GM12878 (cell line): ENCODE results near the gene CRYGS. TPM values are rescaled to one million over a fixed set of nuclear protein-coding genes. Genes with fewer than 3 reads are reported as not detected.

Experiments used
- ATAC-seq: fragments of 200-7000 bp; cut with Tn5 transposase; 3 replicates; pipeline ENCODE4 v1.9.1; 2020; ENCODE audit warnings: mild to moderate bottlenecking, moderate library complexity
- BruUV-seq: library from RNA; stranded (reverse); fragments of 400-500 nt; replicated peaks from 2 replicates; lab custom pipeline; 2021; lab: Mats Ljungman, UMichigan
- CTCF ChIA-PET: fragments of 300-600 bp; sonication (Branson Sonifier 250); formaldehyde crosslinking; extraction: SDS; loops from one replicate; lab custom pipeline; 2021; ENCODE audit warnings: inconsistent platforms; lab: Yijun Ruan, JAX
- POLR2A ChIA-PET: fragments of 350-600 bp; formaldehyde crosslinking; extraction: SDS; loops from one replicate; lab custom pipeline; 2021; ENCODE audit warnings: inconsistent platforms; lab: Charles Lee
- RAD21 ChIA-PET: fragments of 300-600 bp; sonication (Branson Sonifier 250); formaldehyde crosslinking; loops from one replicate; lab custom pipeline; 2023; ENCODE audit warnings: antibody characterized with exemption; ENCODE audit not compliant: unreplicated experiment; lab: Charles Lee
- SMC1A ChIA-PET: fragments of 300-600 bp; sonication (Branson Sonifier 250); formaldehyde crosslinking; loops from one replicate; lab custom pipeline; 2023; ENCODE audit not compliant: unreplicated experiment, uncharacterized antibody; lab: Charles Lee
- DNase-seq: peaks from one replicate; pipeline ENCODE4 v3.0.0-alpha.2; 2011; ENCODE audit warnings: low read depth, low spot score
- FAIRE-seq: peaks from 3 replicates; lab custom pipeline; 2011; peaks lifted over from hg19 to GRCh38; lab: Jason Lieb, UNC
- H2AFZ ChIP-seq: 2 replicates; pipeline ENCODE4 v1.6.0; 2011; ENCODE audit warnings: low read depth, low read length, control low read depth; ENCODE audit not compliant: control insufficient read depth
- H3K27ac ChIP-seq: 2 replicates; pipeline ENCODE4 v1.5.1; 2011; ENCODE audit warnings: control low read depth; ENCODE audit not compliant: control insufficient read depth, insufficient read depth
- H3K27me3 ChIP-seq, 2 experiments: replicated peaks in 1 of 2; 2 replicates each; pipeline versions ENCODE4 v1.6.0 to v1.6.1; 2011; ENCODE audit warnings: low read length in 1 of 2; ENCODE audit not compliant: control insufficient read depth in 2 of 2, insufficient read depth in 2 of 2
- H3K36me3 ChIP-seq, 2 experiments: 2 replicates each; pipeline ENCODE4 v1.5.1; 2011; ENCODE audit warnings: low read length in 1 of 2; ENCODE audit not compliant: control insufficient read depth in 2 of 2, insufficient read depth in 2 of 2
- H3K4me1 ChIP-seq: 2 replicates; pipeline ENCODE4 v1.6.1; 2011; ENCODE audit warnings: mild to moderate bottlenecking, low read length, moderate library complexity, mixed read lengths; ENCODE audit not compliant: control insufficient read depth, insufficient read depth
- H3K4me2 ChIP-seq: 2 replicates; pipeline ENCODE4 v1.6.0; 2011; ENCODE audit warnings: control low read depth; ENCODE audit not compliant: control insufficient read depth, insufficient read depth
- H3K4me3 ChIP-seq: fragments of 200-600 bp; sonication (generic); 2 replicates; pipeline ENCODE4 v1.5.1; 2016
- H3K79me2 ChIP-seq: 2 replicates; pipeline ENCODE4 v1.6.0; 2011; ENCODE audit warnings: low read length; ENCODE audit not compliant: control insufficient read depth, insufficient read depth
- H3K9ac ChIP-seq: 2 replicates; pipeline ENCODE4 v1.8.0; 2011; ENCODE audit warnings: low read length, control low read depth, mixed read lengths; ENCODE audit not compliant: control insufficient read depth, insufficient read depth
- H3K9me3 ChIP-seq: replicated peaks from 3 replicates; pipeline ENCODE4 v1.5.1; 2011; ENCODE audit warnings: mild to moderate bottlenecking, low read length; ENCODE audit not compliant: control insufficient read depth, insufficient read depth
- H4K20me1 ChIP-seq: 2 replicates; pipeline ENCODE4 v1.6.0; 2011; ENCODE audit not compliant: control insufficient read depth, insufficient read depth
- ASH2L ChIP-seq: fragments of 300-600, 200-600 bp; sonication (generic); IDR thresholded peaks from 2 replicates; pipeline ENCODE4 v1.6.1; 2017; ENCODE audit warnings: low read depth, mild to moderate bottlenecking, borderline replicate concordance
- BRCA1 ChIP-seq: IDR thresholded peaks from 2 replicates; pipeline ENCODE4 v1.6.1; 2011; ENCODE audit warnings: low read depth, low read length, improper control_type of control experiment
- CHD4 ChIP-seq: fragments of 200-600 bp; sonication (generic); IDR thresholded peaks from 2 replicates; pipeline ENCODE4 v1.6.1; 2016; ENCODE audit warnings: mild to moderate bottlenecking
- CREB1 ChIP-seq: IDR thresholded peaks from 2 replicates; pipeline ENCODE4 v1.6.1; 2012; ENCODE audit warnings: low read depth, mild to moderate bottlenecking, inconsistent platforms
- CREM ChIP-seq: IDR thresholded peaks from 2 replicates; pipeline ENCODE4 v1.6.1; 2014; ENCODE audit warnings: antibody characterized with exemption, low read depth
- EED ChIP-seq: sonication (generic); IDR thresholded peaks from 2 replicates; pipeline ENCODE4 v1.6.1; 2016; ENCODE audit warnings: antibody characterized with exemption, low read depth
- EP300 ChIP-seq, 2 experiments: fragments of 150-350 bp in 1 of 2; IDR thresholded peaks; 2 replicates each; pipeline ENCODE4 v1.6.1; 2011 to 2012; ENCODE audit warnings: low read depth in 2 of 2, low read length in 2 of 2, borderline replicate concordance in 1 of 2, improper control_type of control experiment in 1 of 2, inconsistent platforms in 1 of 2; ENCODE audit not compliant: control insufficient read depth in 1 of 2
- MTA3 ChIP-seq: IDR thresholded peaks from 2 replicates; pipeline ENCODE4 v1.6.1; 2012; ENCODE audit warnings: low read length, inconsistent platforms, borderline replicate concordance
- MXI1 ChIP-seq: fragments of 150-350 bp; IDR thresholded peaks from 2 replicates; pipeline ENCODE4 v1.6.1; 2011; ENCODE audit warnings: low read depth, mild to moderate bottlenecking, inconsistent platforms, low read length, improper control_type of control experiment
- NRF1 ChIP-seq: conservative IDR thresholded peaks from 2 replicates; pipeline ENCODE4 v1.6.1; 2011; ENCODE audit warnings: mild to moderate bottlenecking, low read depth, low read length, improper control_type of control experiment
- RAD51 ChIP-seq: fragments of 450-650 bp; IDR thresholded peaks from 2 replicates; pipeline ENCODE4 v1.6.1; 2016; ENCODE audit warnings: moderate library complexity, mild to moderate bottlenecking, inconsistent platforms
- RELB ChIP-seq: fragments of 450-650 bp; IDR thresholded peaks from 2 replicates; pipeline ENCODE4 v1.6.1; 2017; ENCODE audit warnings: low read depth, mild to moderate bottlenecking, moderate library complexity
- SKIL ChIP-seq: fragments of 450-650 bp; IDR thresholded peaks from 2 replicates; pipeline ENCODE4 v1.6.1; 2017; ENCODE audit warnings: mild to moderate bottlenecking, low read depth, inconsistent platforms; ENCODE audit not compliant: poor library complexity, severe bottlenecking
- SP1 ChIP-seq: IDR thresholded peaks from one replicate; pipeline ENCODE4 v1.6.1; 2011; ENCODE audit warnings: low read depth, low read length
- SPI1 ChIP-seq: IDR thresholded peaks from 2 replicates; pipeline ENCODE4 v1.6.1; 2011; ENCODE audit warnings: low read depth, mild to moderate bottlenecking, low read length, moderate library complexity, borderline replicate concordance; ENCODE audit not compliant: insufficient read depth
- TARDBP ChIP-seq: IDR thresholded peaks from 2 replicates; pipeline ENCODE4 v1.6.1; 2016; ENCODE audit warnings: borderline replicate concordance
- TCF3 ChIP-seq: IDR thresholded peaks from 2 replicates; pipeline ENCODE4 v1.6.1; 2012; ENCODE audit warnings: low read depth, mild to moderate bottlenecking, low read length, borderline replicate concordance; ENCODE audit not compliant: insufficient read depth
- TCF7 ChIP-seq: IDR thresholded peaks from 2 replicates; pipeline ENCODE4 v1.6.1; 2014; ENCODE audit warnings: antibody characterized with exemption, borderline replicate concordance
- ZNF217 ChIP-seq: fragments of 450-650 bp; IDR thresholded peaks from 2 replicates; pipeline ENCODE4 v1.6.1; 2017; ENCODE audit warnings: antibody characterized with exemption, mild to moderate bottlenecking
- ZNF24 ChIP-seq: fragments of 450-650 bp; IDR thresholded peaks from 2 replicates; pipeline ENCODE4 v1.6.1; 2017; ENCODE audit warnings: antibody characterized with exemption, mild to moderate bottlenecking
- WGBS: methylation state at CpG from one replicate; pipeline ENCODE4 v1.1.6; 2016; ENCODE audit warnings: low lambda C conversion rate; ENCODE audit not compliant: insufficient replicate concordance, insufficient coverage; ENCODE audit errors: missing lambda C conversion rate; 5-methylcytosine and 5-hydroxymethylcytosine counted together
- in situ Hi-C: fragments of 300-500 bp; cut with MboI; formaldehyde crosslinking; loops from 9 replicates; pipeline ENCODE4 v1.14.3; 2018; ENCODE audit warnings: mixed read lengths
- intact Hi-C: fragments of 100-400 bp; cut with micrococcal nuclease; formaldehyde crosslinking; loops from one replicate; pipeline ENCODE4 v1.14.2; 2022; ENCODE audit not compliant: unreplicated experiment
- polyA plus RNA-seq, 11 experiments: library from polyadenylated mRNA; depleted of rRNA in 4 of 11; unstranded in 6 of 11; stranded (reverse) in 5 of 11; fragments of >200 nt; fragmentation: Nextera tagmentation in 4 of 11; fragmentation: Illumina TruSeq in 1 of 11; extraction: Ambion mirVana in 4 of 11; extraction: Trizol in 1 of 11; gene quantifications; 1 replicate in 1 of 11; 2 replicates in 10 of 11; pipeline versions ENCODE4 v1.2.1 to v1.2.3, GENCODE V29; 2011 to 2016; ENCODE audit warnings: inconsistent platforms in 2 of 11, missing spikeins in 2 of 11, low read depth in 1 of 11
- total RNA-seq, 4 experiments: library from RNA; depleted of rRNA in 3 of 4; stranded (reverse); fragments of >200 nt in 3 of 4; fragmentation: Illumina TruSeq in 1 of 4; extraction: Trizol in 1 of 4; gene quantifications; 2 replicates each; pipeline versions ENCODE4 v1.2.1 to v1.2.3, GENCODE V29; 2013 to 2021

The CRYGS gene
- total and polyA plus RNA-seq, 10 of the 15 experiments (the other 5 are each of a cell fraction or from before 2014, with no cell fraction given) = 1.1 to 6.0 (median 2.5) TPM

- Histone ChIP-seq H4K20me1 (no peaks in the 10 kb centered on the region), H3K9ac (no peak overlapping the region), H3K4me2 (no peak overlapping the region), H3K4me1 (no peaks in the 10 kb centered on the region), H3K27ac (no peak overlapping the region), H3K36me3 (peaks cover 6 to 50% of the 10 kb centered on the region in 2 experiments), H3K9me3 (no peaks in the 10 kb centered on the region), H3K79me2 (peaks cover 10% of the 10 kb centered on the region), H2AFZ (no peak overlapping the region), H3K27me3 (no peaks in the 10 kb centered on the region), H3K4me3 (no peak overlapping the region)
- CTCF ChIA-PET = interaction anchor here (0.8 to 3.1 kb wide), 4 partner anchors 9 to 319 kb away, joined by 3 to 12 read pairs (median 5); no protein-coding TSS in a partner anchor
- no peak for FAIRE-seq
- RAD21 ChIA-PET = no interaction called here
- POLR2A ChIA-PET = no interaction called here
- intact Hi-C loops = no loop called here
- in situ Hi-C loops = no loop called here
- ATAC-seq = no peak
- WGBS = 50% methylated on average over 2 of the region's 2 CpGs
- TF ChIP-seq RAD51 = no peak
- no peak for TF ChIP-seq ASH2L
- TF ChIP-seq CREB1 = no peak
- no peak for TF ChIP-seq EED
- no peak for TF ChIP-seq CREM
- TF ChIP-seq SPI1 = no peak
- no peak for TF ChIP-seq SP1
- no peak for TF ChIP-seq MXI1
- TF ChIP-seq CHD4 = no peak
- no peak for TF ChIP-seq EP300 (IDR thresholded peaks at IDR 0.05; ENCODE audit: borderline replicate concordance in 1 of 2, control insufficient read depth in 1 of 2, low read depth in 2 of 2, low read length in 2 of 2)
- no peak for TF ChIP-seq TCF7
- TF ChIP-seq ZNF24 = no peak
- TF ChIP-seq TARDBP = no peak
- TF ChIP-seq NRF1 = no peak
- no peak for TF ChIP-seq BRCA1
- TF ChIP-seq RELB = no peak
- TF ChIP-seq ZNF217 = no peak
- TF ChIP-seq MTA3 = no peak
- TF ChIP-seq SKIL = no peak
- TF ChIP-seq TCF3 = no peak
- BruUV-seq = no TSS peak
- DNase-seq = no peak
- SMC1A ChIA-PET = interaction anchor here (1.3 to 1.4 kb wide), 2 partner anchors 8 to 36 kb away, joined by 3 read pairs; partner anchors contain the start of gene AHSG
Measured at GRCh38 chr3:186577521-186577920, 33.3 kb upstream of the CRYGS start.
